Activated B cell treated with CpG ODN at 0.5 μM for 24 hours (primary cell): ENCODE results near the gene IQGAP3. TPM values are rescaled to one million over a fixed set of nuclear protein-coding genes. Genes with fewer than 3 reads are reported as not detected.

Experiments used
- ATAC-seq: fragments of 200-7000 bp; cut with Tn5 transposase; one replicate; pipeline ENCODE4 v1.10.0; 2021; ENCODE audit warnings: low read depth, mild to moderate bottlenecking, moderate library complexity
- CTCF ChIA-PET: fragments of 350-600 bp; sonication (Branson Sonifier 250); formaldehyde crosslinking; loops from one replicate; lab custom pipeline; 2021; ENCODE audit warnings: antibody characterized with exemption; lab: Charles Lee
- POLR2A ChIA-PET: fragments of 350-600 bp; sonication (Branson Sonifier 250); formaldehyde crosslinking; loops from one replicate; lab custom pipeline; 2021; ENCODE audit warnings: antibody characterized with exemption; lab: Charles Lee
- DNase-seq: peaks from one replicate; pipeline ENCODE4 v3.0.0; 2022
- H3K27ac Mint-ChIP-seq: one replicate; pipeline ENCODE4 v1.8.0; 2020; ENCODE audit warnings: mixed read lengths
- H3K27me3 Mint-ChIP-seq: one replicate; pipeline ENCODE4 v1.8.0; 2021; ENCODE audit warnings: mixed read lengths
- H3K36me3 Mint-ChIP-seq: one replicate; pipeline ENCODE4 v1.8.0; 2021; ENCODE audit warnings: low read depth, mixed read lengths
- H3K4me1 Mint-ChIP-seq: one replicate; pipeline ENCODE4 v1.8.0; 2021; ENCODE audit warnings: mixed read lengths
- H3K4me3 Mint-ChIP-seq: one replicate; pipeline ENCODE4 v1.8.0; 2020; ENCODE audit warnings: mild to moderate bottlenecking, mixed read lengths
- H3K9me3 Mint-ChIP-seq: one replicate; pipeline ENCODE4 v1.8.0; 2020; ENCODE audit warnings: mixed read lengths
- CTCF ChIP-seq: fragments of 200-600 bp; IDR thresholded peaks from one replicate; pipeline ENCODE4 v1.8.0; 2022; ENCODE audit warnings: antibody characterized with exemption, mild to moderate bottlenecking
- intact Hi-C: fragments of 100-400 bp; cut with micrococcal nuclease; formaldehyde crosslinking; loops from one replicate; pipeline ENCODE4 v1.15.1; 2024
- total RNA-seq: library from RNA; stranded (reverse); gene quantifications from 2 replicates; pipeline ENCODE4 v1.2.3, GENCODE V29; 2022

Gene IQGAP3
- total RNA-seq, 1 donor from 2014 or later = 0.29 TPM

GRCh38 chr1:156586892-156587477 lies 14.6 kb upstream of the IQGAP3 start:
- TF ChIP-seq CTCF = no peak
- intact Hi-C loops = no loop called here
- POLR2A ChIA-PET = interaction anchor here (0.6 to 0.9 kb wide), 4 partner anchors 14 to 729 kb away, joined by 3 to 4 read pairs (median 4); no protein-coding TSS in a partner anchor

GRCh38 chr1:156586323-156586722 lies 14.0 kb upstream of the IQGAP3 start:
- Mint-ChIP-seq H3K36me3 (peaks cover 8% of the 10 kb centered on the region), H3K27me3 (no peaks in the 10 kb centered on the region), H3K9me3 (no peaks in the 10 kb centered on the region), H3K27ac (no peak overlapping the region), H3K4me1 (peaks cover 35% of the 10 kb centered on the region), H3K4me3 (no peak overlapping the region)
- ChIA-PET CTCF (interaction anchor here (0.7 to 2.8 kb wide), 4 partner anchors 22 to 201 kb away, joined by 4 to 15 read pairs (median 7); no protein-coding TSS in a partner anchor), POLR2A (interaction anchor here (0.9 to 1.0 kb wide), 2 partner anchors 14 to 86 kb away, joined by 4 read pairs; partner anchors contain the start of gene MEF2D)
- intact Hi-C loops = no loop called here
- no peak for TF ChIP-seq CTCF
- ATAC-seq = no peak
- DNase-seq = no peak

More at GRCh38 chr1:156586892-156587477, 14.6 kb upstream of the IQGAP3 start:
- Mint-ChIP-seq H3K27me3 (no peaks in the 10 kb centered on the region), H3K27ac (no peak overlapping the region), H3K36me3 (peaks cover 8% of the 10 kb centered on the region), H3K4me1 (peaks cover 31% of the 10 kb centered on the region), H3K9me3 (no peaks in the 10 kb centered on the region), H3K4me3 (no peak overlapping the region)
- CTCF ChIA-PET = interaction anchor here (0.6 to 2.8 kb wide), 5 partner anchors 17 to 106 kb away, joined by 3 to 15 read pairs (median 3); no protein-coding TSS in a partner anchor
- no peak for ATAC-seq
- DNase-seq = no peak

GRCh38 chr1:156584813-156585212 lies 12.4 kb upstream of the IQGAP3 start:
- intact Hi-C loops = loop anchor here (1.0 to 5.0 kb wide), 7 partner anchors 23 to 128 kb away; no protein-coding TSS in a partner anchor
- CTCF ChIA-PET = interaction anchor here (2.8 kb wide), 1 partner anchor 24 kb away, joined by 15 read pairs; no protein-coding TSS in a partner anchor
- no peak for ATAC-seq

GRCh38 chr1:156583821-156584622 lies 11.7 kb upstream of the IQGAP3 start:
- no peak for TF ChIP-seq CTCF
- DNase-seq (no peak), ATAC-seq (peak; percentile 54)
- Mint-ChIP-seq H3K27ac (peak overlapping the region; percentile 99), H3K27me3 (no peaks in the 10 kb centered on the region), H3K36me3 (peaks cover 8% of the 10 kb centered on the region), H3K4me3 (peak overlapping the region; percentile 53), H3K9me3 (no peaks in the 10 kb centered on the region), H3K4me1 (peaks cover 33% of the 10 kb centered on the region)
- CTCF ChIA-PET = interaction anchor here (0.7 to 2.8 kb wide), 3 partner anchors 24 to 198 kb away, joined by 5 to 15 read pairs (median 14); no protein-coding TSS in a partner anchor
- POLR2A ChIA-PET = interaction anchor here (1.0 to 3.8 kb wide), 3 partner anchors 8 to 83 kb away, joined by 14 to 90 read pairs (median 26); partner anchors contain the start of genes MEF2D and NAXE
- intact Hi-C loops = loop anchor here (1.0 to 5.0 kb wide), 7 partner anchors 24 to 127 kb away; no protein-coding TSS in a partner anchor

More at GRCh38 chr1:156584813-156585212, 12.4 kb upstream of the IQGAP3 start:
- peaks cover 8% of the 10 kb centered on the region for H3K36me3 Mint-ChIP-seq
- H3K27me3 Mint-ChIP-seq = no peaks in the 10 kb centered on the region
- H3K27ac Mint-ChIP-seq = no peak overlapping the region
- no peak for DNase-seq
- H3K4me1 Mint-ChIP-seq = peaks cover 33% of the 10 kb centered on the region
- TF ChIP-seq CTCF = no peak
- H3K4me3 Mint-ChIP-seq = no peak overlapping the region
- POLR2A ChIA-PET = interaction anchor here (0.8 kb wide), 1 partner anchor 104 kb away, joined by 3 read pairs; no protein-coding TSS in a partner anchor
- no peaks in the 10 kb centered on the region for H3K9me3 Mint-ChIP-seq
